Activated CD8-positive, alpha-beta memory T cell treated with anti-CD3 and anti-CD28 coated beads, Interleukin-2, amount 50 U/mL, for 1 hour (primary cell): Measurements from ENCODE around the gene DRD2.

ENCODE experiments used
- DNase-seq: peaks from one replicate; pipeline ENCODE4 v3.0.0-alpha.2; 2020; ENCODE audit errors: extremely low read depth

DRD2 gene

DNA sequence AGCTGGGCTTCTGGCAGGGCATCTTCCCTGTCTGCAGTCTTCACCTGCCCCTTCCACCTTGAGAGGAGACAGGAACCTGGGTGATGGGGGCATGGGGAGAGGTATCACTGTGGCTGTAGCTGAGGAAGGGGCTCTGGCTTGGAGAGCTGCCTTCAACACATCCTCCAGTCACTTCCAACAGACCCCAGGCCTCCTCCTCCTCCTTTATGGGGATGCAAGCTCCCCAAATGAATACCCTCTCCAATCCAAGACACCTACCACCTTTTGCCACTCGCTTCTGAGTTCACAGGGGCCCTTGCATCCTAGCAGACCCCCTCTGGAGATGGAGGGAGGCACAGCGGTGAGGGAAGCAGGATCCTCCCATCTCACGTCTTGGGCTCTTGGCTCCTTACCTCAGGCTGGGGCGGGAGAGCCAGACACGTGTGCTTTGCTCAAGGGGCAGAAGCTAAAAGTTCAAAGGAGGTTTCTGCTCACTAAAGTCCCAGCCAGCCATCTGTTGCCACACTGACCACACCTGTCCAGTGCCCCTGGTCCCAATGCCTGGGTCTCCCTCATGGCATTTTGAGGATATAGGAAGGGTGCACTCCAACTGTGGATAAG, 74.5 kb downstream of the DRD2 start:
- DNase-seq = no peak

DNA sequence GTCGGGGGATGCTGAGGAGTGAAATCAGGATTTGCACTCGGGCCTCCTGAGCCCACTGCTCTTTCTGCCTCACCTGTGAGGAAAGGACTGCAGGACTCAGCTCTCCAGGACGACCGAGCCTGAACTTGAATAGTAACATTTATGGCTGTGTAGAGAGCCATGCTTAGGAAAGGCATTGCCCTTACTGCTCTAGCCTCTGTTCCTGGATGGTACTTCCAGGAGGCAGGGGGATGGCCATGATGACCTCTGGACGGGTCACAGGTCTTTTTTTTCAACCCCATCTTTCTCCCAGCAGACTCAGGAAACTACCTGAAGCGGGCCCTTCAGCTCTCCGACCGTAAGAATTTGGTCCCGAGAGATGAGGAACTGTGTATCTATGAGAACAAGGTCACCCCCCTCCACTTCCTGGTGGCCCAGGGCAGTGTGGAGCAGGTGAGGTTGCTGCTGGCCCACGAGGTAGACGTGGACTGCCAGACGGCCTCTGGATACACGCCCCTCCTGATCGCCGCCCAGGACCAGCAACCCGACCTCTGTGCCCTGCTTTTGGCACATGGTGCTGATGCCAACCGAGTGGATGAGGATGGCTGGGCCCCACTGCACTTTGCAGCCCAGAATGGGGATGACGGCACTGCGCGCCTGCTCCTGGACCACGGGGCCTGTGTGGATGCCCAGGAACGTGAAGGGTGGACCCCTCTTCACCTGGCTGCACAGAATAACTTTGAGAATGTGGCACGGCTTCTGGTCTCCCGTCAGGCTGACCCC, 76.3 kb downstream of the DRD2 start:
- DNase-seq = no peak

DNA sequence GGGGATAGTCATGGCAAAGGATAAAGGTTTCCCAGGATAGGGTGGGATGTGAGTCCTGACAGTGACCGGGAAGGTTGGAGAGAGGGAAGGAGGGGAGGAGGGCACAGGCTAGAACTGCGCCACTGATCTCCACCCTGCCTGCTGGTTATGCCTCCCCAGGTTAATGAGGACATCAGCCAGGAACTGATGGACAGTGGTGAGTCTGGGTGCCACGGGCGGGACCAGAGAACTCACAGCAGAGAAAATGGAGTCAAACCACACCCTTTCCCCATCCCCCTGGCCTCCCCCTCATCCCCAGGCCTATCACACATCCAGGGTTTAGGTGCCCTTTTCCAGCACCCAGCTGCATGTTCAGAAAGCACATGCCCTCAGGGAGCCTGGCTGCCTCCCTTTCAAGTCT, 77.4 kb downstream of the DRD2 start:
- no peak for DNase-seq

DNA sequence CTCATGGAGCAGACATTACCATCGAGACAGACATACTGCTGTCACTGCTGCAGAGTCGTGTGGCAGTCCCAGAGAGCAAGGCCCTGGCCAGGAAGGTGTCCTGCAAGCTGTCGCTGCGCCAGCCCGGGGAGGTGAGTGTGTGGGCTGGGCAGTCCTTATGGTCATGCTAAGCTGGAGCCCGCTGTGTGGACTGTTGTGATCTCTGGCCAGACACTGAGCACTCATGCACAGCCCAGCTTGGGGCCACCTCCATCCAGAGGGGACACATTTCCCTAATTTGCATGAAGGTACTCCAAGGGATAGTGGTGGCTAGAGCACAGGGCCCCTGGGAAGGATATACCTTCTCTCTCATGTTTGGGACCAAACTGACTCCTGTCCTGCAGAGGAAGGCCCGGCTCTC, 78.0 kb downstream of the DRD2 start:
- no peak for DNase-seq

DNA sequence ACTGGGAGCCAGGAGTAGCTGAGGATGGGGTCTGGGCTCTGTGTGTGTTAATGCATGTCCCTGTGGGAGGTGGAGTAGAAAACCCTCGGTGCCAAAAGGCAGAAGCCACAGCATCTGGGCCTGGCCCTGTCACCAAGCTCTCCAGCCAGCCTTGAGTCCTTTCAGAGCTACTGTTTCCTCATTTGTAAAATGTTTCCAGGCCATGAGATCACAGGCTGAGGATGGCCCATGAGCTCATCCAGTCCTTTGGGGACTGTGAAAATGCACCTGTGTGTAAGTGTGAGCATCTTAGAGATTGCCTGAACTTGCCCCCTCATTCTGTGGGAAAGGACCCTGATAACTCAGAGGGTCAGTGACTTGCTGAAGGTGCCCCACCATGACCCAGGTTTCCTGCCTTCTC, 78.5 kb downstream of the DRD2 start:
- DNase-seq = no peak

DNA sequence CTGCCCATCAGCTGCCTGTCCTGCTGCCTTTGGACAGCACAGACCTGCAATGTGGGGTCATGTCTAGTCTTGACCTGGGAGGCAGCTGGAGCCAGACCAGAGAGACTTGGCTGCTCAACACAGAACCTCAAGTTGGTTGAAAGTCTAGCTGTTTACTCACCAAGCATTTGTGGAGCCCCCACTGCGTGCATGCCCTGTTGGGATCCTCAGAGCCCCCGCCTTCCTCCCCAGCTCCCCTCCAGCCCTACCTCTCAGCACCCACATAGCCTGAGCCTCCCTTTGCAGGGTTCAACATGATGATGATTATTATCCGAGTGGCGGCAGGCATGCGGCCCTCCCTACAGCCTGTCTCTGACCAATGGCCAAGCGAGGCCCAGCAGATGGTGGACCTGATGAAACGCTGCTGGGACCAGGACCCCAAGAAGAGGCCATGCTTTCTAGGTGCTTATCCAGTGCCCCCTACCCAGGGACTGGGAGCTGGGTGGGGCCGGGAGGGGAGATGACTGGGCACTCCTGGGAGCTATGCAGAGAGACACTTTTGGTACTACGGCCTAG, 79.3 kb downstream of the DRD2 start:
- DNase-seq = no peak

DNA sequence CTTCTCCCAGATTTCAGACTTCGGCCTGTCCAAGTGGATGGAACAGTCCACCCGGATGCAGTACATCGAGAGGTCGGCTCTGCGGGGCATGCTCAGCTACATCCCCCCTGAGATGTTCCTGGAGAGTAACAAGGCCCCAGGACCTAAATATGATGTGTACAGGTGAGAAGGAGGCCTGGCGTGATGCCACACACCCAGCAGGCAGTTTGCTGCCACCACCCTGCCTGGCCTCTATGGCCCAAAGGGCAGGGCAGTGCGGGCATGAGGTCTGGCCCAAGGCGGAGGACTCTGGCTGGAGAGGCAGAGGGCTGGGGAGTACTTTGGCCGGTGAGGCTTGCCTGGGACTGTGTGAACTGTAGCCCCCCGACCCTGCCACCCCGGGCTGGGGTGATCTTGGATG, 80.3 kb downstream of the DRD2 start:
- no peak for DNase-seq

DNA sequence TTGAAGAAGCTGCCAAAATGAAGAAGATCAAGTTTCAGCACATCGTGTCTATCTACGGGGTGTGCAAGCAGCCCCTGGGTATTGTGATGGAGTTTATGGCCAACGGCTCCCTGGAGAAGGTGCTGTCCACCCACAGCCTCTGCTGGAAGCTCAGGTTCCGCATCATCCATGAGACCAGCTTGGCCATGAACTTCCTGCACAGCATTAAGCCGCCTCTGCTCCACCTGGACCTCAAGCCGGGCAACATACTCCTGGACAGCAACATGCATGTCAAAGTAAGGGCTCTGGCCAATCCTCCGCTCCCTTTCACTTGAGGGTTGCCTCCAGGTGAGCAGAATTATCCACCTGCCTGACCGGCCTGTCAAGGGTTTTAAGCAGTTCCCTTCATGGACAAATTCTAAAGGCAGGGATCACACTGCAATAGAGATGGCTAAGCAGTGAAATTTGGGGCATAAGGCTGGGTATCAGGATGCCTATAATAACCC, 81.7 kb downstream of the DRD2 start:
- DNase-seq = no peak

DNA sequence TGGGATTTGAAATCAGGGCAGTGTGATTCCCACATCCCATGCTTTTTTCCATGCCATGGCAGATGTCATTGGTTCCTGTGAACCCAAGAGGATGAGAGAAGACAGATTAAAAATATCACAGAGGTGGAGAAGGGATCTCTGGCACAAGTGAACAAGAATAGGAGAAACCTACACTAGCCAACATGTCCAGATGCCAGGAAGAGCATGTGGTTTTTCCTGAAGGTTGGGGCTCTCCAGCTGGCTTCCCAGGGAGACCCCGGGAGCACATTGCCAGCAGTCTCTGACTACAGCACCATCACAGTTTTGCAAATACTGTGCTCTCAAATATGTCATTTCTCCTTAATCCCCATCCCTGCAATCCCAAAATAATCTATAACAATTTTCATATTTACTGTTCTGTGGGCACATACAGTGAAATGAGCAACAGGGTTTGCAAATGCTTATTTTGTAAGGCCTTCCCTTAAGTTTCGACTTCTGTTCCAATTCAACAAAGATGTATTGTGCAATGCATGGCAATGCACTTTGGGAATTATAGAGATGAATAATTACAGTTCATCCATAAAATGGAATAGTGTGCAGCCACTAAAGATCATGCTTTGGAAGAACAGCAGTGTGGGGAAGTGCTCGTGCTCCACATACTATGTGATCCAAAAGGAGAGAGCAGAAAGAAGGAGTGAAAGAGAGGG, 82.8 kb downstream of the DRD2 start:
- DNase-seq = no peak

DNA sequence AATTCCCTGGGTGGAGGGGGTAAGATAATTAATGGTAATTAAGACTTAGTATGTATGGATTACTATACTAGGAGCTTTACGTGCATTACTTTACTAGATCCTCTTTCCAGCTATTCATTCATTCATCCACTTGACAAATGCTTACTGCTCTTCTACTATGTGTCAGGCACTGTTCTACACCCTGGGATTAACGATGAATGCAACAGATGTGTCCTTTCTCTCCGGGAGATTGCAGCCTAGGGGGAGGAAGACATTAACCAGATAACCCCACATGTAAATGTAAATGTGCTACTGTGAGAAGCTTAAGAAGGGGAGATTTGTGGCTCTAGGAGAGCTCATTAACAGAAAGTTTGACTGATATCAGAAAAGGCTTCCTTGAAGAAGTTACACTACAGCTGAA, 85.9 kb downstream of the DRD2 start:
- DNase-seq = no peak

DNA sequence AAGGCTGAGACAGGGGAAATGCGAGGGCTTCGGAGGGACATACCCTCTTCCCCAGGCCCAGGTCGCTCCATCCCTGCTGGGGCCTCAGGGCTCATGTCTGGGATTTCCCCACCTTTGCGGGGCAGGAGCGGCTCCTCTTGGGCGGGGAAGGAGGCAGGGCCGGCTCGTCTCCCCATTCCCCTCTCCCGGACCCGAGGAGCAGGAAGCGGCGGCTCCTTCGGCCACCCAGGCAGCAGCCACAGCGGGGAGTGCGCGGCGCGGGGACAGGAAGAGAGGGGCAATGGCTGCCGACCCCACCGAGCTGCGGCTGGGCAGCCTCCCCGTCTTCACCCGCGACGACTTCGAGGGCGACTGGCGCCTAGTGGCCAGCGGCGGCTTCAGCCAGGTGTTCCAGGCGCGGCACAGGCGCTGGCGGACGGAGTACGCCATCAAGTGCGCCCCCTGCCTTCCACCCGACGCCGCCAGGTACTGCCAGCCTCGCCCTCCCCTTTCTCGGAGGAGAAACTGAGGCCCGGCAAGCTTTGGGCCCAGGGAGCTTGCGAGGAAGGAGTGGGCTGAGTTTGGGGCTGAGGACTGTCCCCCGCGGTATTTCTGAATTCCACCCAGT, 87.5 kb downstream of the DRD2 start, which contains the start of gene ANKK1:
TSS of gene ANKK1 (plus strand) at position 175 of the 607 bp plus-strand sequence. CDS start at position 281, 106 bp downstream.
- DNase-seq = no peak

DNA sequence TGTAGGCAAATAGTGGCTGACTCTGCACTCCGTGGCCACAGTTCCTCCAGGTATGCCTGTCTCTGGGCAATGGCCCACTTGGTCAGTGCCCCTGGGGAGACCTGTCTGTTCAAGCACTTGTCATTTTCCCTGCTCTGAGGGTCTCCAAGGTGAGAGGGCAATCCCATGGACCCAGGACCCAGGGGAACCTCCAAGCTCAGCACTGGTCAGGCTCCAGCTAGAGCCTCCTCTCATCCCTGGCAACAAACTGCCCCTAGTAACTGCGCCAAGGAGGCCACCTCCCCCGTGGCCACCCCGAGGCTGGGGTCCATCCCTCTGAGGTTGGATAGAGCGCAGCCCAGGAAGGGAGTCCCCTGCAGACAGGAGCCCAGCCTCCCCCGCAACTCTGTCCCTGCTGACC, 88.3 kb downstream of the DRD2 start:
- DNase-seq = no peak

DNA sequence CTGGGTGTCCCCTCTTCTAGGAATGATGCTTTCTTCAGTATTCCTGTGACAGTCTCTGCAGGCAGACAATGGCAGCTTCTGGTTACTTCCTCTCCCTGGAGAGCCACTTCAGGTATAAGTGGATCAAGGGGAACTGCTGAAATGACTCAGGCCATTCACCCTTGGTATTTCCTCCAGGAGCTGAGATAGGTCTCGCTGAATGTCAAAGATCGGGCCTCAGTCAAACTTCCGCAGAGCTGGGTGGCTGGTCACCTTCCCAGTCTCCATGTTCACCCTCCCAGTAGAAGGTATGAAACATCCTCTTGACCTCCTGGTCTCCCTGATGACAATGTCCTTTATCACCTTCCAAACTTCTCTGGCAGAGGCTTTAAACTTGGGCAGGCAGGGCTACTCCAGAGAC, 89.4 kb downstream of the DRD2 start:
- no peak for DNase-seq

DNA sequence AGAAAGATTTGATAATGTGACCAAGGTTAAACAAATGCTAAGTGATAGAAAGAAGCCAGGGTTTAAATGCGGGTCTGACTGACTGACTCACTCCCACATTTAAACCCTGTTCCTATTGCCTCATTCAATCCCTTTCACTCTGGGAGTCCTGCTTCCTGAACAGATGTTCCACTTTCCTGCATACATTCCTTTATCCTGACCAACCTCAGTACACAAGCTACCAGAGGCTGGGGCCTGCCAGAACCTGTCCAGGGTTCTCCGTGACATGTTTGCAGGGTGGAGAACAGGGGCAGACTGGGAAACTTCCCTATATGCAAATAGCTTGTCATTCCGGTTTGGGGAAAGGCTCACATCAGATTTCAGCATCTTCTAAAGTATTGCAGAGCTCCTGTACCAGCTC, 90.6 kb downstream of the DRD2 start:
- DNase-seq = no peak

DNA sequence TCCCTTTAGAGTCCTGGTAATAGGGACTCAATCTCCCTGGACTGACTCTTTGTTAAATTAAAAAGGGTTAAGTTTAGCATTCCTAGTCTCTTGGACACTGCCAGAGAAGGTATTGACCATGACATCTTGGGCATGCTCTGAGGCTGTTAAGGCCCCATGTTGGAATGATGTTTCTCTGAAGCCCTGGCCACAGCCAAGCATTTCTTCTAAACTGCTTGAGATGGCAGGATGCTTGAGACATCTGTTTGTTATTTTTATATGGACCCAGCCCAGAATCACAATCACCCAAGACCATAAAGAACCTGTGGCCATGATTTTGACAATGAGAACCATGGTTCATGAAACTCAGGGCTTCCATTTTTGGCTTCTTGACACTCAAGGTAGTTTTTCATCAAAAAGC, 93.1 kb downstream of the DRD2 start:
- no peak for DNase-seq

DNA sequence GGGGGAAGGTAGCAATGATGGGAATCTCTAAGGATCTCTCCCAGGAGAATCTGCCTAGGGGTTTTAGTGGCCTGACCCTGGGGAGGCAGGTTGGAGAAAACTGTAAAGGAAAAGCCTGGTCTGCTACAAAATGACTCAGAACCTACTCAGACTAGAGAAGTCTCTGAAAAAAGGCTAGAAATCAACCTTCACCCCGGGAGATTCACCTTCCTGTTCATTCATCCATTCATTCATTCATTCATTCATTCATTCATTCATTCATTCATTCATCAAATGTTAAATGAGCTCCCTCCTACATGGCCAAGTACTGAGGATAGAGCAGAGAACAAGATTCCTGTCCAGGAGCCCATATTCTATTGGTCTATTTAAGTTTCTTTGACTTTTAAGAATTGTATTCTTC, 96.5 kb downstream of the DRD2 start:
- DNase-seq = no peak

DNA sequence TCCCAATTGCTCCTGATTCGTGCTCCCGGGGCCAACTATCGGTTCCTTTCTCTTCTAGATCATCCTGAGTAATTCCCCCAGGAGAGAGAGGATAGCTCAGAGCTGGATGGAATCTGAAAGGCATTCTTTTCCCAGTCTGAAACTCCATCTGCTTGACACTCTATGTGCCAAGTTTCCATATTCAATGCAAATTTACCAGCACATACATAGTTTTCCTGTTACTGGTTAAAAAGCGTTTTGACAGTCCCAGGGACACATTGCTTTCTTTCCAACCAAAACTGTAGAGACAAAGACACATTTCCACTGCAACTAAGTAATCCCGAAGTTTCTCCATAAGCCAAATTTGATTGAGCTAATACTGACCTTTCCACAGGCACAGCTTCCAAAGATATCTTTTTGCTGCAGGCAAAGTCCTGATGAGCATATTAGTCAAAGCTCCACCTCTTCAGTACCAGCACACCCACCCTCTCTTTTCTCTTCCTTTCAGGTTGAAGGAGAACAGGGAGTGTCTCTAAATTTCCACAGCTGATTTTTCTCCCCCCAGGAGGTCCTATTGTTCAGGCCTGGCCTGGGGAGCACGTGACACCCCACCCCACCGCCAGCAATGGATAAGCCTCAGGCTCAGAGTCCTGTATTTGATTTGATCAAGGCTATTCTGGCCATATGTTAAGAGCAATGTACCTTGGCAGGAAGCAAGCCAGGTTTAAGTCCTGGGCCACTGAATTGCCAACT, 97.4 kb downstream of the DRD2 start:
- DNase-seq = no peak

DNA sequence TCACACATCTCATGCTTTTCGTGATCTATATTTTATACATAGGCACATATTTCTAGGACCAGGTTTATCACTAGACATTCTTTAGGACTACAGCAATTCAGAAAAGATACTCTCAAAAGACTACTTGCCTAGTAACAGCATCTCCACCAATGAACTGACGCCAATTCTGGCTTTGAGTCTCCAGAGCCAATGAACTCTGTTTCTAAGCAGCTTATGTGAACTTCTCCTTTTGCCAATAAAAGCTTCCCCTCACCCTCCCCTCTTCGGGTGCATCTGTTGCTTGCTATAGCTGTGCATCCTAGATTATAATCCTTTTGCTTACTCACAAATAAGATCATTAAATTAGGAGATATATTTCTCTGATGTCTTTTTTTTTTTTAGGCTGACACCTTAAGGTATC, 99.0 kb downstream of the DRD2 start:
- no peak for DNase-seq

DNA sequence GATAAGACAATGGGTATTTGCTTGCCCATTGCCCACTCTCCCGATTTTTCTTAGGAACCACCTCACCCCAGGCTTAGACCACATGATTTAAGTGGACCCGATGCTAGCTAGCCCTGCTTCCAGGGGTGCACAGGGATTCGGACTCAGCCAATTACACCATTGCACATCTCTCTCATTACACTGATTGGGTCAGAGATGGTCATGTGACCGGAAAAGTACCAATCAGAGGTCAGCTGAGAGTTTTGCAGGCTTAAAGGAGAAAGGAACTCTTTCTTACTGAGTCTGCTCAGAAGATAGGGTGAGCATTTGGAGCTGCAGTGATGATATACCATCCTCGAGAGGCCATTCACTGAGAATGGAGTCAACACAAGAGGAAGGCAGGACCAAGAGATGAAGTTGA, 99.8 kb downstream of the DRD2 start:
- DNase-seq = no peak

DNA sequence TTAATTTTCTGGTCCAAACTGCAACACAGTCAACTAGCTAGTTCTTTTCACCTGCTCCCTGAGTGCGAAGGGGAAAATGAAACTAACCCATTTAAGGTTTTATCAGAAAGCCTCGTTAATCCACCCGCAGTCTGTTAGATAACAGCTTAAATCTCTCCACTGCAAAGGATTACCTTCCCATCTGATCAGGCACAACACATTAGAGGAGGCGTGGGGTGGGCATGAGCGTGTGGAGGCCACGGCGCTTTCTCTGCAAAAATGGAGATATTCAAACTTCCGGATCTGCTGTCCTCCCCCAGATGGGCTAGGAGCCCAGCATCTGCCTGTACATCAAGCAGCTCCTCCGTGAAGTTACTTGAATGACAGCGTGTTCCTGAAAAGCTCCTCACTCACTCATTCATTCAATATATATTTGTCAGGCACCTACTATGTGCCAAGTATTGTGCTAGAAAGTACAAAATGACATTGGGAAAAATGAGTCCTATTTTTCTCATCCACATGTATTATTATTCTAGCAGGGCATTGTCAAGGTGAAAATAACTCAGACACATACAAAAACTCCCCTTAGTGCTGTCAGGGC, 101.1 kb downstream of the DRD2 start:
- DNase-seq = no peak

DNA sequence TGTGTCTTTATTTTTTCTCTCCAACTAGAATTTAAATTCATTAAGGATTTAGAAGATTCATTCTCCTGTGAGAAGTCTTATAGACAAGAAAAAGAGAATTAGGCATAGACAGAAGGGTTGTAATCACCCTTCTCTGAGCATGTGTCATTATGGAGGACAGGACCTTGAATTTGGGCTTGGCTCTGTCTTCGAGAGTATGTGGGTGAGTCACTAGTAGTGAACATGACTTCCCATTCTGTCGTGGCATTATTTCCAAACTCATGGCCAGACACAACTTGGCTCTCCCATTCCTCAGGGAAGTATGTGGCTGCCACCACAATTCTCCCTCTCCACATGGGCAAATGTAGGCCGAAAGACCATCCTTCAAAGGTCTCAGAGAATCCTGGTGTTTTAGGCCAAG, 101.9 kb downstream of the DRD2 start:
- DNase-seq = no peak
